Vagina (tissue), 2 donors: ENCODE results near the gene NR2E3.

Experiments used
- CTCF ChIP-seq, 3 experiments: fragments of 450-650 bp in 2 of 3; fragments of 200-600 bp in 1 of 3; sonication (generic) in 1 of 3; IDR thresholded peaks; one replicate each; pipeline ENCODE4 v1.5.1; 2017 to 2019; ENCODE audit warnings: antibody characterized with exemption in 3 of 3, mild to moderate bottlenecking in 2 of 3, moderate library complexity in 2 of 3
- POLR2A ChIP-seq, 2 donors: fragments of 450-650 bp; IDR thresholded peaks; one replicate each; pipeline ENCODE4 v1.6.1; 2017; ENCODE audit warnings: antibody characterized with exemption in 2 of 2, mild to moderate bottlenecking in 2 of 2, moderate library complexity in 2 of 2
- POLR2AphosphoS5 ChIP-seq, 2 donors: sonication (generic); formaldehyde crosslinking; IDR thresholded peaks; one replicate each; pipeline ENCODE4 v1.9.0; 2017; ENCODE audit warnings: antibody characterized with exemption in 2 of 2, mild to moderate bottlenecking in 2 of 2, low read depth in 1 of 2; ENCODE audit not compliant: insufficient read depth in 1 of 2

GRCh38 chr15:71789616-71790015 is 20.7 kb upstream of the NR2E3 start:
- TF ChIP-seq POLR2A (IDR thresholded peaks at IDR 0.05) (no peak), CTCF (IDR thresholded peaks at IDR 0.05) (no peak), POLR2AphosphoS5 (IDR thresholded peaks at IDR 0.05; ENCODE audit: insufficient read depth in 1 of 2, low read depth in 1 of 2) (no peak)
